GM19328 (cell line): ENCODE results near the gene SLC47A1.

ENCODE experiments used
- ATAC-seq: cut with Tn5 transposase; IDR thresholded peaks from one replicate; pipeline ENCODE4 v1.9.1; 2021; ENCODE audit warnings: mild to moderate bottlenecking, moderate library complexity; ENCODE audit not compliant: unreplicated experiment

The SLC47A1 gene

GRCh38 chr17:19590912-19591551 lies 57.4 kb downstream of the SLC47A1 start:
- ATAC-seq = no peak

- no peak for ATAC-seq
These were observed 58.7 kb downstream of the SLC47A1 start for GRCh38 chr17:19592316-19592715.

- no peak for ATAC-seq
These were observed 63.2 kb downstream of the SLC47A1 start for GRCh38 chr17:19596869-19597268.

- no peak for ATAC-seq
These were observed 76.7 kb downstream of the SLC47A1 start for GRCh38 chr17:19610311-19610710.

GRCh38 chr17:19610879-19611278 lies 77.2 kb downstream of the SLC47A1 start:
- no peak for ATAC-seq

GRCh38 chr17:19613979-19614378 lies 80.3 kb downstream of the SLC47A1 start:
- no peak for ATAC-seq

GRCh38 chr17:19614900-19615299 lies 81.2 kb downstream of the SLC47A1 start:
- no peak for ATAC-seq

- no peak for ATAC-seq
These were observed 84.4 kb downstream of the SLC47A1 start for GRCh38 chr17:19618015-19618414.

- ATAC-seq = no peak
These were observed 86.2 kb downstream of the SLC47A1 start for GRCh38 chr17:19619705-19620325.

- ATAC-seq = no peak
These were observed 88.0 kb downstream of the SLC47A1 start for GRCh38 chr17:19621697-19622096.

GRCh38 chr17:19626079-19626478 lies 92.4 kb downstream of the SLC47A1 start:
- ATAC-seq = no peak
